Hair follicular keratinocyte (primary cell): ENCODE measurements around the gene ERFL. TPM values are rescaled to one million over a fixed set of nuclear protein-coding genes. Genes with fewer than 3 reads are reported as not detected.

Experiments
- total RNA-seq: library from RNA; depleted of rRNA; stranded (reverse); fragments of >200 nt; gene quantifications from 2 replicates; pipeline ENCODE4 v1.2.3, GENCODE V29; 2015

Gene ERFL
- total RNA-seq, result not detected in 2 replicates

DNA sequence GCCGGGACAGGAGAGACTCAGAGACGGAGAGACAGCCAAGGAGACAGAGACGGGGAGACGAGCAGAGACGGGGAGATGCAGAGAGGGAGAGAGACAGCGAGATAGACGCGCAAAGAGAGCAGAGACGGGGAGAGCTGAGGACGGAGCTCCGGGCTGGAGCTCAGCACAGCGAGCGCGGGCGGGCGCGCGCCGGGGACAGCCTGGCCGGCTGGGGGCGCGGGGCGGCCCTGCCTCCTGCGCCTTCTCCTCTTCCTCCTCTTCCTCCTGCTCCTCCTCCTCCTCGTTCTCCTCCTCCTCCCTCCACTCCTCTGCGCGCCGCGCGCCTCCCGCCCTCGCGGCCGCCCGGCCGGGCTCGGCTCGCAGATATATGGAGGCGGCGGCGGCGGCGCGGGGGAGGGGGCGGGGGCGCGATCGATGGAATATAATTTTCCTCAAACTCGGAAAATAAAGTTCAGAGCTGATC, at the start of gene ERFL:
Gene ERFL, minus strand, starts transcription at position 229 of the 463 bp plus-strand sequence. CDS start 15,530 bp downstream, outside the sequence.

DNA sequence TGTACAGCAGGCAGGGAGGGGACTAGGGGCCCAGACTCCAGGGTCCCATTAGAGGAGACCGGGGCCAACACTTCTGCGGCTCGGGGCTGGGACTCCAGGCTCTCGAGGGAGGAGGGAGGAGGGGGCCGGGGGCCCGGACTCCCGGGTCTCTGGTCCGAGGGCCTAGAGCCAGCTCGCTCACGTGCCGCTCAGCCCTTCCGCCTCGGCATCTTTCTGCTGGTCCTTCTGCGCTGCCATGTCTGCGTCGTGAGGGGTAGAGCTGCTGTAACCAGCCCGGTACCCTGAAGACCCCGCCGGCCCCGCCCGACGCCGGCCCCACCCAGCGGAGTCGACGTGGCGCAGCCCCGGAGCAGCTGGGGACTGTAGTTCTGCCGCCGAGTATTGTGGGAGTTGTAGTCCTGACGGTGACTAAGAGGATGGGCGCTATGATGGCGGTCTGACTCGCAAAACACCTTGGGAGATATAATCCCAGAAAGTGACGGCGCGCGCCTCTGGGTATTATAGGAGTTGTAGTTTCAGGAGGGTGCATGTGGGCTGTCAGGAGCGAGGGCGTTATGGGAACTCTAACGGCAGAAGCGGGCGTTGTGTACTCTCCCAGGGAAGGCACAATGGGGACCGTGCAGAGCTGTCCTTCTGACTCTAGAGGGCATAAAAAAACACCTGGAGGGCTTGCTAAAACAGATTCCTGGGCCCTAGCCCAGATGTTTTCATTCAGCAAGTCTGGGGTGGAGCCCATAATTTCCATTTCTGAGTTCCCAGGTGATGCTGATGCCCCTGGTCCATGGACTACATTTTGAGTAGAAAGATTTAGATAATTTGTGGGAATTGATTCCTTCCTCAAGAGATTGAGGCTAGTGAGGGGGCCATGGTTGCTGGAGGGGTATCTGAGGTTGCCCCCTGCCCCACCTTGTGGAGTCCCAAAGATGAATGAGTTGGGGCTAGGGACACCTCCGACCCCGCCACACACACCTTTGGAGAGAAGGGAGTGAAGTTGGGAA, 31.1 kb upstream of the ERFL start, which contains the start of gene RABAC1:
Gene RABAC1, minus strand, starts transcription at position 266 of the 998 bp plus-strand sequence. Its CDS starts 29 bp downstream, at position 237.

DNA sequence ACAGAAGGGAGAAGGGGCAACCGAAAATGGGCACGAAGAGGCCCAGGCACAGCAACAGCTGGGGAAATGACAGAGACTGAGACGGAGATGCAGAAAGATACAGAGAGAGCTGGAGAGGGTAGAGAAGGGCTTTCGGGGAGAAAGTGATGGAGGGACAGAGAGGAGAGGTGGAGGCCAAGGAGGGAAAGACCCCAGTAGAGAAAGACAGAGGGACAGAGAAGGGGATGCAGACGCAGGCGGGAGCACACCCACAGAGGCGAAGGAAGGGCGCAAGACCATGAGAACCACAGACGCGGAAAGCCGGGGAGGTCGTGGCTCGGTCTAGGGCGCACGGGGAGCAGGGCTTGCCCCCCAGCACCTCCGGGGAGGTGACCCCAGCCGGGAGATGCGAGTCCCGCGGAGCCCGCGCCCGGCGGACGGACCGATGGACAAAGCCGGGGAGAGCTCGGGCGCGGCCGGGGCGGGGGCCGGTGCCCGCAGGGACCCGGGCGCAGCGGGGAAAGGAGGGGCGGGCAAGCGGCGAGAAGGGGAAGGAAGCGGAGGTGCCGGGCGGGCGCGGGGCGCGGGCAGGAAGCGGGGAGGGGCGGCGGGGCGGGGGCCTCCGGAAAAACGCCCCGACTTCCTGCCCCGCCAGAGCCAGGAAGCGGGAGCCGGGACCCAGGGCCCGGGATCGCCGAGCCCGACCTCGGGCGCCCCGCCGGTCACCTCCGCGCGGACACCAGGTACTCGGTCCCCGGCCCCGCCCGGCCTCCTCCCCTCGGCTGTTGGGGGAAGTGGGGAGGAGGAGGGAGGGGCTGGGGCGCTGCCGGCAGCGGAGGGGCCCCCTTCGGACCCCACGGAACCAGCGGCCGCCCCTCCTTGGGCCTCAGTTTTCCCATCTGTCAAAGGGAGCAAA, 45.4 kb downstream of the ERFL start, which contains the start of gene ARHGEF1:
Gene ARHGEF1, plus strand, starts transcription at position 617 of the 895 bp plus-strand sequence. CDS start 4,899 bp downstream, outside the sequence.

DNA sequence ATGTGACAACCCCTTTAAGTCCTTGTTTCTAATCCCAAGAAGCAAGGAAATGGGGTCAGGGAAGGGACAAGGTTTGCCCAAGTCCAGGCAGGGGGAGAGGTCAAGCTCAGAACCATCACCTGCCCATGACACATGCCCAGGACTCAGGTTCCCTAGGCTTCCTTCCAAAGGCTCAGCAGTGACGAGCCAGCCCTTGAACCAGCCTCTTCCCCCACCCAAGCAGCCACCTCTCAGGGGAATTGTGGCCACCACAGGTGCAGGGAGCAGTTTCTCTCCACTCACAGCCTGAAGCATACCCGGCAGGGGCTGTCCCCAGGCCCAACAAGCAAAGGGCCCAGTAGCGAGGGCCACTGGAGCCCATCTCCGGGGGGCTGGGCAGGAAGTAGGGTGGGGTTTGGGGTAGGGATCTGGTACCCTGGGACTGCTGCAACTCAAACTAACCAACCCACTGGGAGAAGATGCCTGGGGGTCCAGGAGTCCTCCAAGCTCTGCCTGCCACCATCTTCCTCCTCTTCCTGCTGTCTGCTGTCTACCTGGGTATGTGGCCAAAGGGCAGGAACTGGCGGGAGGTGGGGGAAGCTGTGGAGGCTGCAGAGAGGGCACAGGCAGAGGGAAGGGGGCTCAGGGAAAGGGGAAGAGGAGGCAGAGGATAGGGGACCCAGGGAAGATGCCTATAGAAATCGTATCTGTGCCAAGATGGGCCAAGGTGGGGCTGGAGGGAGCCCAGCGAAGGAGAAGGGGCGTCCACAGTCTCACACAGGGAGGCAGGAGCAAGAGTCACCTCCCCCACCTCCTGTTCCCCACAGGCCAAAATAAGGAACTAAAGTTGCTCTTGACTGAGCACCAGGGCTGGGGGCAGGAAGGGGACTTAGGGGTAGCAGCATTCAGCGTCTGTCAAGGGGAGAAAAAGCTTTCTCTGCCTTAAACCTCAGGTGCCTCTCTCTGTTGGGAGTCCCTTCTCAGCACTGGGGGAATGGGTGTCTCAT, 51.1 kb downstream of the ERFL start, which contains the start of gene CD79A:
Gene CD79A, plus strand, starts transcription at position 433 of the 986 bp plus-strand sequence. Its CDS starts 26 bp downstream, at position 459.

DNA sequence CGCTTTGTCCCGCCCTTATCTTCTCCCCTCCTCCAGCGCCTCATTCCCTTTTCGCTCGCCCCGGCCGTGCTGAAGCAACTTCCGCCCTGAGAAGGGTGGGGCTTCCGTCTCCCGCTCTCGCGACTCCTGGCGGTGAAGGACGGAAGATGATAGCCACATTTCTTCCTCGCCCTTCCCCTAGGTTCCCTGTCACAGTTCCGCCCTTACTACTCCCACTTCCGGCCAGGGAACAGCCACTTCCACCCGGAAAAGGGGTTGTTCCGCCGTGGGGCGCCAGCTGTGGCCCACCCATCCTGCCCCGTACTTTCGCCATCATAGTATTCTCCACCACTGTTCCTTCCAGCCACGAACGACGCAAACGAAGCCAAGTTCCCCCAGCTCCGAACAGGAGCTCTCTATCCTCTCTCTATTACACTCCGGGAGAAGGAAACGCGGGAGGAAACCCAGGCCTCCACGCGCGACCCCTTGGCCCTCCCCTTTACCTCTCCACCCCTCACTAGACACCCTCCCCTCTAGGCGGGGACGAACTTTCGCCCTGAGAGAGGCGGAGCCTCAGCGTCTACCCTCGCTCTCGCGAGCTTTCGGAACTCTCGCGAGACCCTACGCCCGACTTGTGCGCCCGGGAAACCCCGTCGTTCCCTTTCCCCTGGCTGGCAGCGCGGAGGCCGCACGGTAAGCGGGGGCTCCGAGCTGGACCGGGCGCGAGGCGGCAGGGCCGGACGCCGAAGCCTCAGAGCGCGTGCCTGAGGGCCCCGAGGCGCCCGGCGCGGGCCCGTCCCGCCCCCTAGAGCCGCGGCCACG, 68.4 kb downstream of the ERFL start, which contains the start of gene RPS19:
Gene RPS19, plus strand, starts transcription at position 638 of the 801 bp plus-strand sequence. CDS start 520 bp downstream, outside the sequence.

Other genes starting within 250 kb of the ERFL start
- not detected in 2 replicates for gene CEACAM7, start 240.2 kb downstream of the ERFL start, total RNA-seq
- not detected in 2 replicates for gene CEACAM5, start 219.8 kb downstream of the ERFL start, total RNA-seq
- 0.11 and 0.23 TPM in 2 replicates for gene CEACAM6, start 172.9 kb downstream of the ERFL start, total RNA-seq
- gene CEACAM3, start 131.9 kb downstream of the ERFL start, total RNA-seq, result not detected in 2 replicates
- not detected in 2 replicates for gene LYPD4, start 83.8 kb downstream of the ERFL start, total RNA-seq
- gene DMRTC2, start 83.4 kb downstream of the ERFL start, total RNA-seq, result not detected in 2 replicates
- 1,704 and 2,675 TPM in 2 replicates for gene RPS19, start 68.2 kb downstream of the ERFL start, total RNA-seq
- gene CD79A, start 51.2 kb downstream of the ERFL start, total RNA-seq, result not detected in 2 replicates
- 91.3 and 104 TPM in 2 replicates for gene ARHGEF1, start 45.3 kb downstream of the ERFL start, total RNA-seq
- gene RABAC1, start 30.9 kb upstream of the ERFL start, total RNA-seq, result 177 and 245 TPM in 2 replicates
- 0.04 TPM in 1 of 2 replicates, not detected in the other for gene ATP1A3, start 65.8 kb upstream of the ERFL start, total RNA-seq
- gene GRIK5, start 141.8 kb upstream of the ERFL start, total RNA-seq, result 0.04 and 0.16 TPM in 2 replicates
- gene ZNF574, start 147.7 kb upstream of the ERFL start, total RNA-seq, result 15.0 and 18.9 TPM in 2 replicates
- 12.5 and 25.6 TPM in 2 replicates for gene POU2F2, start 204.0 kb upstream of the ERFL start, total RNA-seq